Smooth muscle cell (in vitro differentiated cells): Measurements from ENCODE around the gene TSPAN3. TPM values are rescaled to one million over a fixed set of nuclear protein-coding genes. Genes with fewer than 3 reads are reported as not detected.

ENCODE experiments used
- DNase-seq: peaks from one replicate; lab custom pipeline; 2025; ENCODE audit not compliant: unreplicated experiment; lab: John Stamatoyannopoulos, UW
- H2AFZ ChIP-seq: fragments of 200-600 bp; sonication (generic); 2 replicates; pipeline ENCODE4 v1.6.0; 2016; ENCODE audit warnings: antibody characterized with exemption, low read depth, mild to moderate bottlenecking
- H3F3A ChIP-seq: fragments of 200-600 bp; sonication (generic); 2 replicates; pipeline ENCODE4 v1.6.0; 2017; ENCODE audit warnings: antibody characterized with exemption, low read depth
- H3K27ac ChIP-seq: fragments of 200-600 bp; sonication (generic); 2 replicates; pipeline ENCODE4 v1.5.1; 2016; ENCODE audit warnings: low read depth, mild to moderate bottlenecking
- H3K27me3 ChIP-seq: fragments of 200-600 bp; sonication (generic); 2 replicates; pipeline ENCODE4 v1.6.1; 2016; ENCODE audit warnings: low read depth, mild to moderate bottlenecking
- H3K36me3 ChIP-seq: fragments of 200-600 bp; sonication (generic); 2 replicates; pipeline ENCODE4 v1.5.1; 2016; ENCODE audit warnings: low read depth
- H3K4me1 ChIP-seq: fragments of 200-600 bp; sonication (generic); 2 replicates; pipeline ENCODE4 v1.5.1; 2016; ENCODE audit warnings: low read depth
- H3K4me2 ChIP-seq: fragments of 200-600 bp; sonication (generic); 2 replicates; pipeline ENCODE4 v1.6.0; 2016; ENCODE audit warnings: mild to moderate bottlenecking
- H3K4me3 ChIP-seq: fragments of 200-600 bp; sonication (generic); 2 replicates; pipeline ENCODE4 v1.5.1; 2016; ENCODE audit warnings: mild to moderate bottlenecking
- H3K79me2 ChIP-seq: fragments of 200-600 bp; sonication (generic); 2 replicates; pipeline ENCODE4 v1.6.0; 2016; ENCODE audit warnings: low read depth, mild to moderate bottlenecking
- H3K9ac ChIP-seq: fragments of 200-600 bp; sonication (generic); 2 replicates; pipeline ENCODE4 v1.6.0; 2016; ENCODE audit warnings: low read depth
- H3K9me3 ChIP-seq: fragments of 200-600 bp; sonication (generic); replicated peaks from 2 replicates; pipeline ENCODE4 v1.5.1; 2016; ENCODE audit warnings: low read depth
- H4K20me1 ChIP-seq: fragments of 200-600 bp; sonication (generic); 2 replicates; pipeline ENCODE4 v1.6.0; 2016; ENCODE audit warnings: low read depth
- CTCF ChIP-seq: fragments of 200-600 bp; sonication (generic); IDR thresholded peaks from 2 replicates; pipeline ENCODE4 v1.5.1; 2017; ENCODE audit warnings: borderline replicate concordance, mild to moderate bottlenecking, antibody characterized with exemption; ENCODE audit not compliant: insufficient read depth, poor library complexity, severe bottlenecking
- whole genome bisulfite sequencing: methylation state at CpG from one replicate; pipeline ENCODE4 v1.1.7; 2016; ENCODE audit warnings: low lambda C conversion rate; 5-methylcytosine and 5-hydroxymethylcytosine counted together
- polyA plus RNA-seq: library from polyadenylated mRNA; unstranded; fragments of >200 nt; fragmentation: Nextera tagmentation; extraction: Ambion mirVana; gene quantifications from 2 replicates; pipeline ENCODE4 v1.2.1, GENCODE V29; 2016
- total RNA-seq: library from RNA; depleted of rRNA; stranded (reverse); fragments of >200 nt; gene quantifications from 2 replicates; pipeline ENCODE4 v1.2.3, GENCODE V29; 2014

Gene TSPAN3
- total and polyA plus RNA-seq, 2 experiments from 2014 or later = 257 to 276 TPM

- DNase-seq = no peak
These were observed 39.4 kb downstream of the TSPAN3 start for GRCh38 chr15:77031376-77032050.

GRCh38 chr15:77030928-77031375, 40.0 kb downstream of the TSPAN3 start:
- Histone ChIP-seq H3K4me2 (no peak overlapping the region), H3K36me3 (no peaks in the 10 kb centered on the region), H3K79me2 (no peaks in the 10 kb centered on the region), H2AFZ (no peak overlapping the region), H3K27ac (no peak overlapping the region), H4K20me1 (no peaks in the 10 kb centered on the region), H3K4me3 (no peak overlapping the region), H3K9me3 (no peaks in the 10 kb centered on the region), H3K9ac (no peak overlapping the region), H3K4me1 (no peaks in the 10 kb centered on the region), H3K27me3 (no peaks in the 10 kb centered on the region), H3F3A (no peaks in the 10 kb centered on the region)
- TF ChIP-seq CTCF = no peak
- WGBS = 83% methylated on average over 10 of the region's 10 CpGs
- DNase-seq = no peak

More at GRCh38 chr15:77031376-77032050, 39.4 kb downstream of the TSPAN3 start:
- no peak overlapping the region for H3K9ac ChIP-seq
- H3K79me2 ChIP-seq = no peaks in the 10 kb centered on the region
- H4K20me1 ChIP-seq = no peaks in the 10 kb centered on the region
- H3K4me1 ChIP-seq = no peaks in the 10 kb centered on the region
- H3K9me3 ChIP-seq = no peaks in the 10 kb centered on the region
- 94% methylated on average over 12 of the region's 12 CpGs for WGBS
- H3K27me3 ChIP-seq = no peaks in the 10 kb centered on the region
- H3K4me3 ChIP-seq = no peak overlapping the region
- no peak overlapping the region for H2AFZ ChIP-seq
- no peak for TF ChIP-seq CTCF
- H3K4me2 ChIP-seq = no peak overlapping the region
- H3F3A ChIP-seq = no peaks in the 10 kb centered on the region
- H3K27ac ChIP-seq = no peak overlapping the region
- H3K36me3 ChIP-seq = no peaks in the 10 kb centered on the region

GRCh38 chr15:77030048-77030927, 40.6 kb downstream of the TSPAN3 start:
- H4K20me1 ChIP-seq = no peaks in the 10 kb centered on the region
- no peak for DNase-seq
- 82% methylated on average over 22 of the region's 22 CpGs for WGBS
- no peaks in the 10 kb centered on the region for H3K27me3 ChIP-seq
- H3K27ac ChIP-seq = no peak overlapping the region
- H3K9me3 ChIP-seq = no peaks in the 10 kb centered on the region
- no peak for TF ChIP-seq CTCF
- no peaks in the 10 kb centered on the region for H3K4me1 ChIP-seq
- no peak overlapping the region for H3K4me2 ChIP-seq
- no peak overlapping the region for H3K4me3 ChIP-seq
- H3K36me3 ChIP-seq = no peaks in the 10 kb centered on the region
- no peaks in the 10 kb centered on the region for H3F3A ChIP-seq
- no peak overlapping the region for H2AFZ ChIP-seq
- no peak overlapping the region for H3K9ac ChIP-seq
- no peaks in the 10 kb centered on the region for H3K79me2 ChIP-seq
